HG02610 (cell line): ENCODE data around the gene SLC44A1.

ENCODE experiments used
- ATAC-seq: cut with Tn5 transposase; IDR thresholded peaks from one replicate; pipeline ENCODE4 v1.9.1; 2021; ENCODE audit warnings: mild to moderate bottlenecking, moderate library complexity; ENCODE audit not compliant: unreplicated experiment

Gene SLC44A1

DNA sequence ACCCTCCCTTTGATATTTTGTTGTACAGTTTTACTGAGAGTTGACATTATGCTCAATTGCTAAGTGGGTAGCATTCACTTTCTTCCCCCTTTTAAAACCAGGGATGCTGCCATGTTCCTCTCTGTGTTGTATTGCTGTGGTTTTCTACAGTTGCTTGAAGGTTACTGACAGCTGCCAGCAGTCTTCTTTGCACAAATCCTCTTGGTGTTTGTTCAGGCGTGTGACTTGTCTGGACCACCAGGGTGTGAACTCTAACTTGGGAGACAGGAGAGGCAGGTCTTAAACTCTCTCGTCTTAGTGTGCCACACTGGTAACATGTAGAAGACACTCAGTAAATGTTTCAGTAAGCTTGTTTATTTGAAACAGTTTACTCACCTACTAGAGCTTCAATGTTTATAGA, 25.1 kb downstream of the SLC44A1 start:
- ATAC-seq, result no peak

DNA sequence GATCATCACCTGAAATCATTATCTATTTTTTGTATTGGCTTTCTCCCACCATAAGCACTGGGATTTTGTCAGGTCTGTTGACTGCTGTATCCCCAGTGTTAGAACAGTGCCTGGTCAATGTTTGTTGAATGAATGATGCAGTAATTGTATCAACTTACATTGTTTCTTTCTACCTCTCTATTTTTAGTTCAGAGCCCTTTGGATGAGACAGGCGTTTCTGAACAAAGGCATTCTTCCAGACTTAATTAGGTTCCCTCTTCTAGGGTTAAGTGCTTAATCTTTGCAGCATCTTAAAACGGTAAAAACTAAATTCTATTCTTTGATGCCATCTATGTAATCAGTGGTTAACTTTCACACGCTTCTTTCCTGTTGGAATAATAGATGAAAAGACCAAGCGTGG, 26.3 kb downstream of the SLC44A1 start:
- ATAC-seq, result no peak

DNA sequence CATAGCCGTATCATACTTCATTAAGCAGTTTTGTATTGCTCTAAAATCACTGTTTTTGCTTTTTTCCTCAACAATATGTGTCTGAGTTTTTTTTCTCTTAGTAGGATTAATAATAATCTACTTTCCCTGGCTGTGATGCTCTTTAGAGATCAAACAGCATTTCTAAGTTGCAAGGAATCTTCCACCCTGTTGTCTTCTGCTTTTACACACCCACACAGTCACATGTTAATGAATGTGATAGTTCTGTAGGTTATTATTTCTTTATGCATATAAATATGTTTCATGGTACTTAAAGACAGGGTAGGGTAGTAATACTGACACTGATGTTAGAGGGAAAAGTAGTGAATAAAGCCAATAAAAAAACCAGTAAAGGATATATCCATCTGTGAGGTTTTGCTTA, 29.3 kb downstream of the SLC44A1 start:
- ATAC-seq, result no peak

DNA sequence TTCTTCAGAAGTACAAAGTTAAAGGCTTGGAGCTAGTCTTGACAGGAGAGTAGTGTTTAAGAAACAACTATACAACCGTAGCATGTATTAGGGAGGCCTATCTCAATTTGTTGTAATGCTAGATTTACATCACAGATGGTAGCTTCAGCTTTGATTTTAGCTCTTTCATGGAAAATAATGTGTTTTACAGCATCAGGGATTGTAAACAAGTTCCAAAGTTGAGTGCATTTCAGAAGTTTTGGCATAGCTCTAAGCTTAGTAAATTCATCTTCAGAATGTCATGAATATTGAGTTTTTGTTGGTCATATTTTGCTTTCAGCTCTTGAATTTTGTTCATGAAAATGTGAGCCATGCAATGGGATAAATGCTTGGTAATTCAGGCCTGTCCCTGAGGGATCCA, 30.7 kb downstream of the SLC44A1 start:
- ATAC-seq, result no peak

DNA sequence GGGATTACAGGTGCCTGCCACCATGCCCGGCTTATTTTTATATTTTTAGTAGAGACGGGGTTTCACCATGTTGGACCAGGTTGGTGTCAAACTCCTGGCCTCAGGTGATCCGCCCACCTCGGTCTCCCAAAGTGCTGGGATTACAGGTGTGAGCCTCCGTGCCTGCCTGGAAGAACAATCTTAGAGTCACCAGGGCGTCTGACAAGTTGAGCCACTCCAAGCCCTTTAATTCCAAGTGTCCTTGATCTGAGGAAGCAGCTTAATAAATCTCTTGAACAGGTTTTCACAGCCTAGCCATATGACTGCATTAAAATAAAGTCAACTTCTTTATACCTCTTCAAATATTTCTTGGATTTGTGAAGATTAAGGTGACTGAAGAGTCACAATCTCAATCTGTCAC, 31.5 kb downstream of the SLC44A1 start:
- ATAC-seq, result no peak

DNA sequence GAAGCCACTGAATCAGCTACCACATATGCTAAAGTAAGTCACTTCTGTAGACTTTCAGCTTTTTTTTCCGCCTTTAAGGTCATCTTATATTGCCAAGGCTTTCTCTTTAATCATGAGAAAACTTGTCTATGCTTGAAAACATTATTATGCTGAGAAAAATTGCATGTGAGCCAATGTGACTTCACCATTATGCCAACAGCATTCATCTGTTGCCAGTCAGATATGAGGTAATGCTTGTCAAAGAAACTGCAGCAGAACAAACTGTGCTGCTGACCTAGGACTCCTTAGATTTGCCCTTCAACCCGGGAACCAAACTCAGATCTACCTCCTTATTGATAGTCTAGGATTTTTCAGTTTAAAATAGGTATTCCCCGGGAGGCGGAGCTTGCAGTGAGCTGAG, 34.3 kb downstream of the SLC44A1 start:
- no peak for ATAC-seq

DNA sequence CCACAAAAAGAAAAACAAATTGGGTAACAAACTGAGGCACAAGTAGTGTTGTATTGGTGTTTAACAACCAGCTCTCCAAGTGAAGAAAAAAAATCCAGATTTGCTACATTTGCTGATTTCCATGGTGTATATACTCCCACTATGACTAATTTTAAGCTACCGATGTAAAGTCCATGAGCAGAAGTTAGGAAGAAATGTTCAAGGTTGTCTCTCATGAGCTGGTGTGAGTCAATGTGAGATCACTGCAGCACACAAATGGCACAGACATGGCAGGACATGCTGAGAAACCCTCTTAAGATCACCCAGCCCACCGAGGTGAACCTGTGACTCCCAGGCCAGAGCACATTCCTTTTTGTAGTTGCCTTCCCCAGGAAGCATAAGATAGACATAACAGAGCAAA, 36.2 kb downstream of the SLC44A1 start:
- ATAC-seq, result no peak

DNA sequence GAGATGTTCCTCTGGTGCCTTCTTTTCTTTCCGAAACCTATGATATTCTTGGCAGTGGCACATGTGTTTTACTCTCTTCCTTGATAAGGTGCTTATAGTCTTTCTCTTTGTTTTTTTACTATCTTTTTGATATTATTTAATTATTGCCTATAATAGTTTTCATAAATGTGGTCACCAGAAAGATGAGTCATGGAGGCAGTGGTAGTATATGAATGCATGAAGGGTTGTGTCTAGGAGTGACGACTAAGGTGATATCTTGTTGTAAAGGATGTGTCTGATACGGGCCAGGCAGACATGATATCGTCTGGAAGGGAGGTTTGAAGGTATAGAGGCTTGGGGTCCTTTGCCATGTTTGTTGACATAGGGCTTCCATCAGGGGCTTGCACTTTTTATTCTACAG, 36.8 kb downstream of the SLC44A1 start:
- no peak for ATAC-seq

DNA sequence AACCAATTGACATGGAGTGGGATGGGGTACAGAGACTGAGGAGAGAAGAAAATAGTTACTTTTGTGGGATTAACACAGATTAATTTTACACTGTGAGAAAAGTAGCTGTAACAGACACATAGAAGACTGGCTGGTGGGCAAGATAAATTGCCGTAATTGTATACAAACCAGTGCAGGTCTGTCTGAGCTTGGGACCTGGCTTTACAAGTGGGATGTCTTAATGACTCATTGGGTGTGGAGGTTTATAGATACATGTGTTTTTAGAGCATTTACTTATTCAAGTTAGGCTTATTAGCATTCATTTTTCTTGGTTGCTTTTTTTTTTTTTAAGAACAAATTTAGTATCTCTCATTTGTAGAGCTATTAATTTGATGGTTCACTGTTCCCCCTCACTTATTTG, 37.5 kb downstream of the SLC44A1 start:
- ATAC-seq, result no peak

DNA sequence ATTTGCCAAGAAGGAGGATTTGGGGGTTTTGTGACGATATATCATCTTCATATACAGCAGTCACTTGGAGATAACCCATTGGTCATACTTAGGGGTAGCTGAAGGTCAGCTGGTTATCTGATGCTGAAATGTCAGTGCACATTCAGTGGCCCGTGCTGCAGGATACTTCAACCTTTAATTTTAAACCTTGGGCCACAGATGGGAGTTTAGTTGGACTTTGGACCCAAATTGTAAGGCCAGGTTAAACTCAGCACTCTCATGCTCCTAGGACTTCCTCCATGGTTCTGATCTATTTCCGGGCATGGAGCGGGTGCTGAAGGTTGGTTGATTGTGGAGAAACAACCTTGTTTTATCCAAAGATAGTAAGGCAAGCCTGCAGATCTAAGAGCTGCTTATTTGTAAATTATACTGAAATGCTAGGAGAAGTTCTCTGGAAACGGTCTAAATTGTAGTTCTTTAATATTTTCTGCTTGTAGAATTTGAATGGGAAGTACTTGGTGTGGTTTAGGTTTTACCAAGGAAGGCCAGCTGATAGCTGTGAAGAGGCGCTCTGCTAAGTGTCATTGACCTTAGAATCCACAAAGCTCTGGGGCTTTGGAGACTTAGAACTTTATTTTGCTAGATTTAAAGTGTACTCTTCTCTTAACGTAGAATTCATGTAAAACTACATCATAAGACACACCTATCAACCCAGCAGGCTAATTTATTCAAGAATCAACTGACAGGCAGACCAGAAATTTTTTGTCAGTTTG, 38.6 kb downstream of the SLC44A1 start:
- ATAC-seq, result no peak

DNA sequence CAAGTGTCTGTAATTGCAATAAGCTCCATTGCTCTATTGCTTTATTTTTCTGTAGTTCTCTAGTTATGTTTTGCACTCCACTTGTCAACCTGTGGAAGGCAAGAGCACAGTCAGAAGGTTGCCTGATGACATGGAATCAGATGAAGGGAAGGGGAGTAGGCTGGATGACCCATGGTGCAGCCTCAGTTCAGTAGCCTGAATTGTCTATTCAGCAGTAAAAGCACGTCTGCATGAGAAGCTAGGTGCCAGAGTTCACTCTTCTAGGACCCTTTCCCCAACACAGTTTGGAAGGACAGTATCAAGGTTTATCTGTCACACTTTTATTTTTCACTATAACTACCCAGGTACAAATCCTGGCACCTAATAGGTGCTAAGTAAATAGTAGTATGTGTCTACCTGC, 39.3 kb downstream of the SLC44A1 start:
- no peak for ATAC-seq

DNA sequence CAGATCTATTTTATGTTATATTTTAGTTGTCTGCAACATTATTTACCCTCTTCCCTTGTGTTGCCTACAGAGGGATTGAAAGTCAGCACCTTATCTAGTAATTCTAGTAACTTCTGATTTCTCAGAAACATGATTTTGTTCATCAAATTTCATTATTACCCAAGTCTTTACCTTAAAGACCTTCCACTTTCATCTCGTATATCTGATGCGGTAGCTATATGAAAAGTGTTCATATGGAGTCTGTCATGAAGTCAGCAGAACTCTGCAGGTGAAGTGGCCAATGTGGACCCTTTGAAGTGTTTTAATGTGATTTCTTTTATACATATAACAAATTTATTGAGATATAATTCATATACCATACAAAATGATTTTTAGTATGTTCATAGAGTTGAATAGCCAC, 40.0 kb downstream of the SLC44A1 start:
- no peak for ATAC-seq

DNA sequence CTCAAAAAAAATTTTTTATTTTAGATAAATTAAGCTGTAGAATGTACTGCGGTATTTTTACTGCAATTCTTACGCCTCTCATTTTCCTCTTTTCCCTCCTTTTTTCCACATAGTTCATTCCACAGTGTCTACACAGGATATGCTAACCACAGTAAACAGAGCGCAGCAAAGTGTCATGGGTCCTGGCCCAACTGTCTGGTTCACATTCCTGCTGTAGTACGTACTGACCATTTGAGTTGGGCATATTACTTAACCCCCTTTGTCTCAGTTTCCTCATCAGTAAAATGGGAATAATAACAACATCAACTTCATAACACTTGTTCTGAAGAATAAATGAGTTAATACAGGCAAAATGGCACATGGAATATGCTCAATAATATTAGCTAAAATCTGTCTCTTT, 41.6 kb downstream of the SLC44A1 start:
- no peak for ATAC-seq

DNA sequence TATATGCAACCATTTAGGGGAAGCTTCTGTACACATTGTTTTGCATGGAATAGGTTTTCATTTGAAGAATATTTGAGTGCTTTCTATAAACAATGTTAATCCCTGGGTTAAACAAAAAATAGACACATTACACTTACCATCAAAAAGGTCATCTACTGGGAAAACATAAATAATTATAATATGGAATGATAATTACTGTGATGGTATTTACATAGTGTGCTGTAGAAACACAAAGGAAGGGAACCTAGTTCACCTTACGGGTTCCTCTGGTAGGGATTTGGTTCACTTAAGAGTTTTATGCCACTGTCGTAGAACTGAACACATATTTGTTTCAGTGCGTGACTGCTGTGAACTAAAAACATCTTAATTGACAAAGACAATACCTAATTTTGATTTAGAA, 44.9 kb downstream of the SLC44A1 start:
- ATAC-seq, result no peak

DNA sequence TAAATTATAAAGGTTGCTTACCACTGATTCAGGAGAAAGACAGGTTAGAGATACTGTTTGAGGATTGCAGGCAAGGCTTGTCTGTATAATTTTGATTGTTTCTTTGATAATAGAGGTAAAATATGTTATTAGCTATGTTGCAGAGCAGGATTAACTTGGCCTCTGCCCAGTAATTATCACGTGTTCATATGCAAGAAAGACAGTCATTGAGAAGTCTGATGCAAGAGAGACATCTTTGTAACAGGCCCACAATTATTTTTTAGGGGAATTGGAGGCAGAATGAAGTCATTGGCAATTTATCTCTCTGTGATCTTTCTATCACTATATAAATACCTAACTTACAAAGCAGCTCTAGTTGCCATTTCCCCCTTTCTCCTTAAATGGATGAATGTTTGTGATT, 46.0 kb downstream of the SLC44A1 start:
- ATAC-seq, result no peak

DNA sequence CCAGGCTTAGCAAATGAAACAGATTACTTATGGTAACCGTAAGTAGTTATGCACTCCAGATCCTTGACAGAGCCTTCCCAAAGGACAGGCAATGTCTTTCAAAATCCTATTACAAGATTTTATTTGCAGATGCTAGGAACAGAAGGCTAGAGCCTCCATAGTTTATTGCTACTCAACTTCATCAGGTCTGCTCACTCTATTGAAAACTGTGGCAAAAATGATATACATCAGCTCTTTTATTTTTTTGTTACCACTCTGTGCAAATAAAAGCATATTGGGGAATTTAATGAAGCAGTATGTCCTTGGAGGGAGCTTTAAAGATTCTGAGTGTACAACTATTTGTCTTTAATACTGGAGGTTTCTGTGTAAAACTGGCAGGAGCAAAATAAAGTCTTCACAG, 46.5 kb downstream of the SLC44A1 start:
- ATAC-seq, result no peak

DNA sequence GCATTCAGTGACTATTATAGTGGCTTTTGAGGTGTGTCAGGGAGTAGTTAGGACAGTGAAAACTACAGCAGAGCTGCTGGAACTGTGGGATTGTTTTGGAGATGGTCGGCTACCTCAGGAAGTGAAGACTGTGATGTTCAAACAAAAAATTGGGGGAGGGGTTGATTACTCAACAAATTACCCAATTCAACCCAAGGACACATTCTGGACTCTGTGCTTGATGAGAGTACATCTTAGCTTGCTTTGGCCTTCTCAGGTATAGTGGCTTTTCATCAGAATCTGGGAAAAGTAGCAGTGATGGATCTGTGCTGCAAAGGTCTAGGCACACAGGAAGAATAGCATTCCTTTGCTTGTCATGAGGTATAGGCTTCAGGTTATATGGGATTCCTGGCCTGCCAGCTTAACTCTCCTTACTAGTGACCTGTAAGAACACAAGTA, 47.0 kb downstream of the SLC44A1 start:
- no peak for ATAC-seq

DNA sequence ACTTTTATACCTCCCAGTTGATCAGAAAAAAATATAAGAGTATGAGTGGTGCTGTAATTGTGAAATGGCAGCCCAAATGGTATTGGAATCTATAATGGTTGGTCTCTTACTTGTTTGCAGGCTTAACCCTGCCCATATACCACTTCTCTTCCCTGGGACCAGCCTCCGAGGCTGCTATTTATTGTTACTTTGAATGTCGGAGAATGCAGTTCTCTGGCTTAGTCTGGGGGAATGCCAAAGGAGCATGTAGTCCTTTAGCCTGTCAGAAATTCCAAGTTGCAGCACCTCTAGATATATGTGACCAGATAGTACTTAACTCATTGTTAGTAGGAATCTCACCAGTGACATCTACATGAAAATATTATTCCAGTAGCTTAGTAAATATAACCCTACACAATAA, 47.5 kb downstream of the SLC44A1 start:
- no peak for ATAC-seq

DNA sequence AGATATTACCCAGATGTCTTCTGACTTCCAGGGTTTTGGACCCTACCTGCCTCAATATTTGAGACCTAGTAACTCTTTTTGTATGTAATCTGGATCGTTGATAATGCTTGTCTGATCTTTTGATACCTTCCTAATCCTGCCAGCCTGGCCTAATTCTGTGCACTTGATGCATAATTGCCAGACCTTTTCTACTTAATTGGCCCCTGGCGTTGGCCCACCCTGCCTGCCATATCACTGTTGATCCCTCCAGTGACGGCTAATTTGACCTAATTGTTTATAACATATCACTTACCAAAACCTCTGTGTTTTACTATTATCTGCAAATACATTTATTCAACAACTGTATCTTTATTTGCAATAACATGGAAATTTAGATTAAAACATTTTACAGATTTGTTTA, 49.0 kb downstream of the SLC44A1 start:
- no peak for ATAC-seq

DNA sequence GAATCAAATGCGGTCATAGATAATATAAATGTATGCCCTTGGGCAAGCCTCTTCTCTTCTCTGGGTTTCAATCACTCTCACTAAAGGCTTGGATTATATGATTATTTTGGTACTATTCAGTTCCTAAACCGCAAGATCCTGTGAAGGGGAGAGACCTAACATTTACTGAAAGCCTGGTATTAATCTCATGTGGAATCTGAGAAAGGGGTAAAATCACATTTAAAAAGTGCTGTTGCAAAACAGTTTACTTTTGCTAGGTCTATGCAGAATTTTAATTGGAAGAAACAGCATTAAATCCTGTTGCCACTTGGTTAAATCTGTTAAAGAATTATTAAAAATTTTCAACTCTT, 50.7 kb downstream of the SLC44A1 start:
- no peak for ATAC-seq

DNA sequence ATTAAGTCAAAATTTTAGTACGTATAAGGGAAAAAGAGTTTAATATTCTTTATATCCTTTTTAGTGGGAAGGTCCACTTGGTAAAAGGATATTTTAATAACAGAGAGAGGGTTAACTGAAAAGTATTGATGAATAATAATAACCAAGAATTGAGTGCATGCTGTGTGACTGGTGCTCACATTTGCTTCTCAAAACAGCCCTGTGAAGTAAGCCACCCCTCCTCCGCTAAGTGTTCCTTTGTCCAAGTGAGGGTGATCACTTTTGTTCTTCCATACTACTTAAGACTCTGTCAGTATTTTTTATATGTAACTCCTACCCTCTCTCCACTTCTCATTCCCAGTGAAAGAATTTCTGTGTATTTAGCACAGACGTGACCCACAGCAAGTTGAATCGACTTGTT, 51.5 kb downstream of the SLC44A1 start:
- ATAC-seq, result no peak

DNA sequence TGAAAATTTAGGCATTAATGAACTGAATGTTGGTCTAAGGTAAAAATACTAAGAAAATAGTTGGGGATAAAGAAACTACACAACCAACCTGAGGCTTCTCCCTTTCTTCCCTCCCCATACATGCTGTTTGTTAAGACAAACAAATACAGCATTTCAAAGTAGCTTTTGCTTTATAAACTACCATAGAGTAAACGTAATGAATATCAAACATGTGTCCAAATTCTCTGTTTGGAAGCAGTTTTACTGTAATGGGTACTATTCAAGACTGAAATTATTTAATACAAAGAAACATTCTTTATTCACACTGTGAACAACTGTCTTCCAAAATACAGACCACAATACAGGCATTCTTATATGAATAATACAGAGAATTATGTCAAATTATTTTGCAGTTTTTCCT, 52.0 kb downstream of the SLC44A1 start:
- no peak for ATAC-seq

DNA sequence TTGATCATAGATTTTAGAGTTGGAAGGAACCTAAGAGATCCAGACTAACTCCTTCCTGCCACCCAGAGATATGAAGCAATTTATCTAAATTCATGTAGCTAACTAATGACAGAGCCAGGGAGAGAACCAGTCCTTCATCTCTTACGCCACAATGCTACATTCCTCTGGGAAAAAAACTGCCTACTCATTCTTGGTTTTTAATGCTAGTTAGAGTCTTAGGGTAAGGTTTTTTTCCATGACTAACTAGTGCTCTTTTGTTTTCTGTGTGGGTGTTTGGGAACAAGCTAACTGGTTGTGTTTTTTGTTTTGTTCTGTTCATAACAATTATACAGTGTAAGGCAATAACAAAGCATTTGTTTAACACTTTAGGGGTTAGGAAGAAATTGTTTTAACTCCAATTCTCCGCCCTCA, 52.4 kb downstream of the SLC44A1 start:
- no peak for ATAC-seq
